Measurements from ENCODE around the gene HIPK2.

Gene HIPK2

DNA sequence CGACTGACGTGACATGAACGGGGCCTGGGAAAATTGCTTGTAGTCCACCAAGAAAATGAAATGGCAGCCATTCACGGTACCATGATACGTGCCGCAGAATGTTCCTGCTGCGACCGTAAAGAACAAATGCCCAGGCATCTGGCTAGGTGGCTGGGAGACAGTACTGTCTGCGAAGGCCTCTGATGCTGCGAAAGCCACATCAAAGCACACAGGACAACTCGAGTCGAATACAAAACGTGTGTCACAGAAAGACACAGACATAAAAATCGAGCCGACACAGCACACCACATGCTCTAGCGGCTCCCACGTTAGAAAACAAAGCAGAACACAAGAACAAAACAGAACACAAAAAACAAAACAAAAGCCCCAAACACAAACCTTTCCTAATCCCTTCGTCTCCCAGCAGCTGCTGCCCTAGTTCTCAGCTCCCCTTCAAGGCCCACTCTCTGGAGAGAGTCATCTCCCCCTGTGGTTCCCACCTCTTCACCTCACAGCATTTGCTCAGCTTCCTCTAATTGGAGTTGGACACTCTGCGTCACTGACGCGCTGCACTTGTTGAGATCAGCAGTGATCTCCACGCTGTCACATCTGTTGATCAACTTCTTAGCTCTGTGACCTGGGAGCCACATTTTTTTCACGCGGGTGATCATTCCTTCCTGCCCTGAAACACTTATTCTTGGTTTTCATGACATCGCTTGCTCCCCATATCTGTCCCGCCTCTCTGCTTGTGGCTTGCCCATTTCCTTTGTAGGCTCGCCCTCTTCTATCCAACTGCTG is 142.1 kb downstream of the HIPK2 start:
- Histone ChIP-seq H3K4me2 (ENCODE audit: low read length) (no peak overlapping the region), H2AFZ (no peak overlapping the region), H3K27me3 (ENCODE audit: control insufficient read depth, insufficient read depth, low read length) (no peaks in the 10 kb centered on the region), H3K36me3 (ENCODE audit: control insufficient read depth, insufficient read depth, low read length) (no peaks in the 10 kb centered on the region), H3K9ac (no peak overlapping the region), H3K27ac (no peak overlapping the region), H3K9me3 (ENCODE audit: control insufficient read depth, low read length) (no peaks in the 10 kb centered on the region), H3K4me1 (no peaks in the 10 kb centered on the region), H3K79me2 (peaks cover 47% of the 10 kb centered on the region), H3K4me3 (ENCODE audit: low read depth, low read length) (no peak overlapping the region)
- TF ChIP-seq CTCF (IDR thresholded peaks at IDR 0.05) = no peak

DNA sequence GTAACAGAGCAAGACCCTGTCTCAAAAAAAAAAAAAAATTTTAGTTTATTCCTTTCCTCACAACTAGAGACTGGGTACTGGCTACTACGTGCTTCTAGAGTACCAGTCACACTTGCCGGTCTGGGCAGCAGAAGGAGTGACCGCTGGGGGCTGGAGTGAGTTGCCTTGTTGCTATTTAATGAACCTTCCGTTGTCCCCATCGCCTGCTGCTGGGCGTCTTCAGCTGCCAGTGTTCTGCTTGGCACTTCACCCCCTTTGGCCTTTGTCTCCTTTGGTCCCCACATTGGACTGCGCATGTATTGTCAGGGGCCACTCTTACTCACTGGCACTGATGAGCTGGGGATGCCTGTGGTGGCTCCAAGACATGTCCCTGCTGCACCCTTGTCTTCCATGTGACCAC is 143.7 kb downstream of the HIPK2 start:
- no peak for TF ChIP-seq CTCF (IDR thresholded peaks at IDR 0.05)
- no peak overlapping the region for H2AFZ ChIP-seq
- no peak overlapping the region for H3K4me2 ChIP-seq (ENCODE audit: low read length)
- no peaks in the 10 kb centered on the region for H3K27me3 ChIP-seq (ENCODE audit: control insufficient read depth, insufficient read depth, low read length)
- no peaks in the 10 kb centered on the region for H3K36me3 ChIP-seq (ENCODE audit: control insufficient read depth, insufficient read depth, low read length)
- no peaks in the 10 kb centered on the region for H3K4me1 ChIP-seq
- no peaks in the 10 kb centered on the region for H3K9me3 ChIP-seq (ENCODE audit: control insufficient read depth, low read length)
- H3K4me3 ChIP-seq (ENCODE audit: low read depth, low read length) = no peak overlapping the region
- peaks cover 34% of the 10 kb centered on the region for H3K79me2 ChIP-seq
- no peak overlapping the region for H3K9ac ChIP-seq
- H3K27ac ChIP-seq = no peak overlapping the region

DNA sequence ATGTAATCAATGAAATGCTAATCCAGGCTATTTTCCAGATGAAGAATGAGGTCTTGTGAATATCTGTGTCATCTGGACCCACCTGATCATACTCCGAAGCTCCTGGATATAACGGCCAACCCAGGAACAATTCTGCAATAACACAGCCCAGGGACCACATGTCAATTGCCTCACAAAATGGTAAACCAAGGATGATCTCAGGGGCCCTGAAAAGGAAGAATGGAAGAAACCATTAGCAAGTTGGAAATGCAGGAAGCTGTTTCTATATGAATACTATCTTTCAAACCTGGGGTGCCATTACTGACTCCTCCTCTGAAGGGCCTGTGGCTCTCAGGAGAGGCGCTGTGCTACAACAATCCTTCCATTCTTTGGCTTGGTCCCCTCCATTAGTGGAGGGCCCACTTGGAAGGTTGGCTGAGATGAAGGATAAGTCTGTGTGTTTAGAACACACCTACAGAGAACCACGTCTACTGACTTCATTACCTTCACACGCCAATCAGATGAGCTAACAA is 146.2 kb downstream of the HIPK2 start:
- Histone ChIP-seq H3K9ac (no peak overlapping the region), H3K4me3 (ENCODE audit: low read depth, low read length) (no peak overlapping the region), H3K4me1 (no peaks in the 10 kb centered on the region), H3K36me3 (ENCODE audit: control insufficient read depth, insufficient read depth, low read length) (no peaks in the 10 kb centered on the region), H3K4me2 (ENCODE audit: low read length) (no peak overlapping the region), H3K9me3 (ENCODE audit: control insufficient read depth, low read length) (no peaks in the 10 kb centered on the region), H3K27ac (no peak overlapping the region), H2AFZ (no peak overlapping the region), H3K27me3 (ENCODE audit: control insufficient read depth, insufficient read depth, low read length) (no peaks in the 10 kb centered on the region), H3K79me2 (peaks cover 10% of the 10 kb centered on the region)
- no peak for TF ChIP-seq CTCF (IDR thresholded peaks at IDR 0.05)

DNA sequence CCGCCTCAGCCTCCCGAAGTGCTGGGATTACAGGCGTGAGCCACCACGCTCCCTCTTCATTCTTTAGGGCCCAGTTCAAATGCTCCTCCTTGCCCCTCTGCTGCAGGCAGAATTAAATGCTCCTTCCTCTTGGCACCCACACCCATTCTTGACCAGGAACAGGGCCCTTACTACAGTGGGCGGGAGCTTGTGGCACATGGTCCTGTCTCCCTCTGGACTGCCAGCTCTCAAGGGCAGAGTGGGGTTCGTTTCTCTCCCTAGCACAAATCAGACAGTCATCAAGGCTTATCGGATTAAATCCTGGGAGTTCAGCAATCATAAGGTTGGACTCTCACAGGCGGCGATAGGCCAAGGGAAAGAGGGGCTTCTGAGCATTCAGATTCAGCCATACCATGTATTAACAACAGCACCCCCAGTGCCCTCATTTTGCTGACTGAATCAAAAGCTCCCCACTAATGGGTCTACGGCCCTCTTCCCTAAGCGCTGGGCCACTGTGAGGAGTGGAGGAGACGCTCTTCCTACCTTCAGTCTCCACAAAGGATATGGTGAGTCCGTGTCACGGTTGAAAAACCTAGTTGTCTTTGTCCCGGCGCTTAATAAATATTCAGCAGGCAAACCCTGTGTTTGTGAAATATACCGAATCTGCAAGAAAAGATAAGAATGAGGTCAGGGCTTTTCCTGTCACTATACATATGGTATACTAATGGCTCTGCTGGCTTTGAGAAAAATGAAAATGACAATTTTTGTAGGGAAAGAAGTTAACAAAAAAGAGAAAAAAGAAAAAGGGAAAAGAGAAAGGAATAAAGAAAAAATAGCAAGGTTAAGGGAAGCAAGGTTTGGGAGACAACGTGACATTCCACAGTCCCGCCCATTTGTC is 146.9 kb downstream of the HIPK2 start:
- no peaks in the 10 kb centered on the region for H3K4me1 ChIP-seq
- no peaks in the 10 kb centered on the region for H3K9me3 ChIP-seq (ENCODE audit: control insufficient read depth, low read length)
- H3K36me3 ChIP-seq (ENCODE audit: control insufficient read depth, insufficient read depth, low read length) = no peaks in the 10 kb centered on the region
- H3K27me3 ChIP-seq (ENCODE audit: control insufficient read depth, insufficient read depth, low read length) = no peaks in the 10 kb centered on the region
- H2AFZ ChIP-seq = no peak overlapping the region
- H3K9ac ChIP-seq = no peak overlapping the region
- no peak for TF ChIP-seq CTCF (IDR thresholded peaks at IDR 0.05)
- H3K4me2 ChIP-seq (ENCODE audit: low read length) = no peak overlapping the region
- H3K27ac ChIP-seq = no peak overlapping the region
- H3K79me2 ChIP-seq = peaks cover 5% of the 10 kb centered on the region
- H3K4me3 ChIP-seq (ENCODE audit: low read depth, low read length) = no peak overlapping the region
